ENCODE measurements around the gene RASGRF2.

DNA sequence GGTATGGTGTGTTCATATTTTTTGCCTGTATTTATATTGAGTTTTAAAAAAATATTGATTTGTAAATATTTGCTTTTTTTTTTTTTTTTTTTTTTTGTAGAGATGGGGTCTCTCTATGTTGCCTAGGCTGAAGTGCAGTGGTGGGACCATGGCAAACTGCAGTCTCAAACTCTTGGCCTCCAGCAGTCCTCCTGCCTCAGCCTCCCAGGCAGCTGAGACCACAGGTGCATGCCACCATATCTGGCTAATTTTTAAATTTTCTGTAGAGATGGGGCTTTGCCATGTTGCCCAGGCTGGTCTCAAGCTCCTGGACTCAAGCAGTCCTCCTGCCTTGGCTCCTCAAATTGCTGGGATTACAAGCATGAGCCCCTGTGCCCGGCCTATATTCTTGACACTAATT, 78.3 kb downstream of the RASGRF2 start:
- TF ChIP-seq, protein P1, sequence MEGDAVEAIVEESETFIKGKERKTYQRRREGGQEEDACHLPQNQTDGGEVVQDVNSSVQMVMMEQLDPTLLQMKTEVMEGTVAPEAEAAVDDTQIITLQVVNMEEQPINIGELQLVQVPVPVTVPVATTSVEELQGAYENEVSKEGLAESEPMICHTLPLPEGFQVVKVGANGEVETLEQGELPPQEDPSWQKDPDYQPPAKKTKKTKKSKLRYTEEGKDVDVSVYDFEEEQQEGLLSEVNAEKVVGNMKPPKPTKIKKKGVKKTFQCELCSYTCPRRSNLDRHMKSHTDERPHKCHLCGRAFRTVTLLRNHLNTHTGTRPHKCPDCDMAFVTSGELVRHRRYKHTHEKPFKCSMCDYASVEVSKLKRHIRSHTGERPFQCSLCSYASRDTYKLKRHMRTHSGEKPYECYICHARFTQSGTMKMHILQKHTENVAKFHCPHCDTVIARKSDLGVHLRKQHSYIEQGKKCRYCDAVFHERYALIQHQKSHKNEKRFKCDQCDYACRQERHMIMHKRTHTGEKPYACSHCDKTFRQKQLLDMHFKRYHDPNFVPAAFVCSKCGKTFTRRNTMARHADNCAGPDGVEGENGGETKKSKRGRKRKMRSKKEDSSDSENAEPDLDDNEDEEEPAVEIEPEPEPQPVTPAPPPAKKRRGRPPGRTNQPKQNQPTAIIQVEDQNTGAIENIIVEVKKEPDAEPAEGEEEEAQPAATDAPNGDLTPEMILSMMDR (IDR thresholded peaks at IDR 0.05): no peak
- TF ChIP-seq POLR2A (IDR thresholded peaks at IDR 0.05): no peak

Measured in suprapubic skin (tissue), 3 donors.